ENCODE measurements around the gene GSTP1. TPM values are rescaled to one million over a fixed set of nuclear protein-coding genes. Genes with fewer than 3 reads are reported as not detected.

GSTP1 gene
- total and polyA plus RNA-seq, 2 of the 8 experiments (the other 6 are each of a cell fraction or from before 2014, with no cell fraction given) = 1,454 to 3,329 TPM

DNA sequence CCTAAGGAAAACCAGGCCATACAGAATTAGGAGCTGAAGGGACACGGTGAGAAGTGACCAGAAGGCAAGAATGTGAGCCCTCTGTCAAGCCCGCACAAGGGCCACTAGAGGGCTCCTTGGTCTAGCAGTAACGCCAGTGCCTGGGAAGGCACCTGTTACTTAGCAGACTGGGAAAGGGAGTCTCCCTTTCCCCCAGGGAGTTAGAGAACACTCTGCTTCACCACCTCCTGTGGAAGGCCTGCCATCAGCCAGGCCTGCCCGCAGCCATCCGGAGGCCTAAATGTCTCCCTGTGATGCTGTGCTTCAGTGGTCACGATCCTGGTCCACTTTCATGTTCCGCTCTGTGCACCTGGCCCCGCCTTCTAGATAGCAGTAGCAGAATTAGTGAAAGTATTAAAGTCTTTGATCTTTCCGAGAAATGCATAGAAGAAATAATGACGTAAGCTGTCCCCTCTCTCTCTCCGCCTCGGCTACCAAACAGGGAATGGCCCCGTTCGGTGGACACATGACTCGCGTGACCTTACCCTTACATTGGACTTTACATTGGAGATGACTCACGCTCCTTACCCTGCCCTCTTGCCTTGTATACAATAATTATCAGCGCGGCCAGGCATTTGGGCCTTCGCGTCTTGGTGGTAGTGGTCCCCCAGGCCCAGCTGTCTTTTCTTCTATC is 10.7 kb upstream of the GSTP1 start (continued):
- TF ChIP-seq, protein P1, sequence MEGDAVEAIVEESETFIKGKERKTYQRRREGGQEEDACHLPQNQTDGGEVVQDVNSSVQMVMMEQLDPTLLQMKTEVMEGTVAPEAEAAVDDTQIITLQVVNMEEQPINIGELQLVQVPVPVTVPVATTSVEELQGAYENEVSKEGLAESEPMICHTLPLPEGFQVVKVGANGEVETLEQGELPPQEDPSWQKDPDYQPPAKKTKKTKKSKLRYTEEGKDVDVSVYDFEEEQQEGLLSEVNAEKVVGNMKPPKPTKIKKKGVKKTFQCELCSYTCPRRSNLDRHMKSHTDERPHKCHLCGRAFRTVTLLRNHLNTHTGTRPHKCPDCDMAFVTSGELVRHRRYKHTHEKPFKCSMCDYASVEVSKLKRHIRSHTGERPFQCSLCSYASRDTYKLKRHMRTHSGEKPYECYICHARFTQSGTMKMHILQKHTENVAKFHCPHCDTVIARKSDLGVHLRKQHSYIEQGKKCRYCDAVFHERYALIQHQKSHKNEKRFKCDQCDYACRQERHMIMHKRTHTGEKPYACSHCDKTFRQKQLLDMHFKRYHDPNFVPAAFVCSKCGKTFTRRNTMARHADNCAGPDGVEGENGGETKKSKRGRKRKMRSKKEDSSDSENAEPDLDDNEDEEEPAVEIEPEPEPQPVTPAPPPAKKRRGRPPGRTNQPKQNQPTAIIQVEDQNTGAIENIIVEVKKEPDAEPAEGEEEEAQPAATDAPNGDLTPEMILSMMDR (IDR thresholded peaks at IDR 0.05; ENCODE audit: control extremely low read depth in 1 of 3, insufficient read depth in 1 of 3, low read depth in 1 of 3, low read length in 3 of 3) = peak; percentile 72 to 76 (median 73)
- TF ChIP-seq RFX5 (IDR thresholded peaks at IDR 0.05; ENCODE audit: borderline replicate concordance, low read depth, low read length) (no peak), SIX5 (IDR thresholded peaks at IDR 0.05; ENCODE audit: low read depth, low read length) (no peak), TBP (IDR thresholded peaks at IDR 0.05; ENCODE audit: low read depth, low read length) (peak; percentile 10; the same call in 1 of the 2 replicates), POLR2A (IDR thresholded peaks at IDR 0.05; ENCODE audit: control extremely low read depth in 1 of 2, low read depth in 2 of 2, low read length in 2 of 2) (no peak), BRCA1 (IDR thresholded peaks at IDR 0.05; ENCODE audit: low read depth, low read length) (no peak), SIRT6 (IDR thresholded peaks at IDR 0.05; ENCODE audit: low read length) (no peak), TCF12 (IDR thresholded peaks at IDR 0.05; ENCODE audit: low read depth, low read length) (peak; percentile 63; the same call in 1 of the 2 replicates), SIN3A (conservative IDR thresholded peaks at IDR 0.05 in 1 of 2, IDR thresholded peaks at IDR 0.05 in 1 of 2; ENCODE audit: low read depth in 1 of 2, low read length in 2 of 2) (peak in 1 of 2 experiments; percentile 22; a peak in 1 of 4 replicates), EGR1 (IDR thresholded peaks at IDR 0.05; ENCODE audit: borderline replicate concordance, low read depth, low read length) (no peak), CBX5 (IDR thresholded peaks at IDR 0.05; ENCODE audit: low read depth, low read length) (no peak), TAF1 (IDR thresholded peaks at IDR 0.05; ENCODE audit: low read depth, low read length) (no peak)
